ENCODE data around the gene ARHGEF4. TPM values are rescaled to one million over a fixed set of nuclear protein-coding genes. Genes with fewer than 3 reads are reported as not detected.

The ARHGEF4 gene
- total RNA-seq, 1 donor from 2014 or later = 11.1 TPM

GRCh38 chr2:131035826-131036231 lies 199.1 kb downstream of the ARHGEF4 start:
- no peak overlapping the region for H3K27ac ChIP-seq
- H3K27me3 ChIP-seq = peaks cover 35% of the 10 kb centered on the region
- no peaks in the 10 kb centered on the region for H3K9me3 ChIP-seq
- H3K4me1 ChIP-seq = no peaks in the 10 kb centered on the region
- no peak for TF ChIP-seq CTCF (IDR thresholded peaks at IDR 0.05)
- DNase-seq = no peak
- H3K4me3 ChIP-seq = peak overlapping the region; percentile 25
- no peak for ATAC-seq
- intact Hi-C loops (cut with DNase I) = no loop called here
- no peaks in the 10 kb centered on the region for H3K36me3 ChIP-seq

GRCh38 chr2:131036269-131036668 lies 199.6 kb downstream of the ARHGEF4 start:
- Histone ChIP-seq H3K27me3 (peaks cover 35% of the 10 kb centered on the region), H3K4me3 (no peak overlapping the region), H3K27ac (no peak overlapping the region), H3K4me1 (no peaks in the 10 kb centered on the region), H3K36me3 (no peaks in the 10 kb centered on the region), H3K9me3 (no peaks in the 10 kb centered on the region)
- TF ChIP-seq CTCF (IDR thresholded peaks at IDR 0.05) = no peak
- ATAC-seq = no peak
- intact Hi-C loops (cut with DNase I) = no loop called here
- no peak for DNase-seq

- intact Hi-C loops (cut with DNase I) = no loop called here
- Histone ChIP-seq H3K4me3 (no peak overlapping the region), H3K9me3 (no peaks in the 10 kb centered on the region), H3K27ac (no peak overlapping the region), H3K27me3 (peaks cover 35% of the 10 kb centered on the region), H3K4me1 (no peaks in the 10 kb centered on the region), H3K36me3 (no peaks in the 10 kb centered on the region)
- no peak for TF ChIP-seq CTCF (IDR thresholded peaks at IDR 0.05)
- DNase-seq (no peak), ATAC-seq (no peak)
Observed at GRCh38 chr2:131036696-131037397, 200.1 kb downstream of the ARHGEF4 start.

GRCh38 chr2:131037398-131038257 lies 200.9 kb downstream of the ARHGEF4 start:
- no peaks in the 10 kb centered on the region for H3K4me1 ChIP-seq
- H3K36me3 ChIP-seq = no peaks in the 10 kb centered on the region
- DNase-seq (no peak), ATAC-seq (peak; percentile 31)
- no peak overlapping the region for H3K27ac ChIP-seq
- H3K4me3 ChIP-seq = no peak overlapping the region
- intact Hi-C loops (cut with DNase I) = no loop called here
- H3K9me3 ChIP-seq = no peaks in the 10 kb centered on the region
- TF ChIP-seq CTCF (IDR thresholded peaks at IDR 0.05) = no peak
- peaks cover 35% of the 10 kb centered on the region for H3K27me3 ChIP-seq

- Histone ChIP-seq H3K27me3 (peaks cover 35% of the 10 kb centered on the region), H3K9me3 (no peaks in the 10 kb centered on the region), H3K27ac (no peak overlapping the region), H3K4me1 (no peaks in the 10 kb centered on the region), H3K4me3 (no peak overlapping the region), H3K36me3 (no peaks in the 10 kb centered on the region)
- DNase-seq = peak; percentile 49
- TF ChIP-seq CTCF (IDR thresholded peaks at IDR 0.05) = no peak
- ATAC-seq = no peak
- intact Hi-C loops (cut with DNase I) = no loop called here
Observed at GRCh38 chr2:131038258-131039100, 201.8 kb downstream of the ARHGEF4 start.
